ENCODE data around the gene HRAS.

- TF ChIP-seq POLR2AphosphoS5 (IDR thresholded peaks at IDR 0.05; ENCODE audit: borderline replicate concordance, low read depth, low read length), result no peak
- no peak for TF ChIP-seq EZH2 (IDR thresholded peaks at IDR 0.05)
Observed at GRCh38 chr11:563066-563811, 27.9 kb upstream of the HRAS start.
